NCI-H2029 (cell line): ENCODE measurements around the gene XKR3.
"Not testable (repeated sequence)": the region's sequence is repeated elsewhere in the genome, so short reads cannot be mapped to it uniquely, and the experiment has no call there.

Source experiments
- DNase-seq: peaks from one replicate; lab custom pipeline; 2025; lab: John Stamatoyannopoulos, UW

Gene XKR3

GRCh38 chr22:16824716-16825687 lies at the start of gene XKR3:
TSS of gene XKR3 (minus strand) at chr22:16825411. CDS start at chr22:16808073, 17,338 bp downstream.
- DNase-seq = no peak

GRCh38 chr22:16869640-16870039 lies 44.4 kb upstream of the XKR3 start:
- not testable (repeated sequence) for DNase-seq

- DNase-seq = no peak
These were observed 41.0 kb upstream of the XKR3 start for GRCh38 chr22:16866167-16866566.

- DNase-seq = not testable (repeated sequence)
These were observed 31.6 kb upstream of the XKR3 start for GRCh38 chr22:16856851-16857250.

- no peak for DNase-seq
These were observed 29.4 kb upstream of the XKR3 start for GRCh38 chr22:16854631-16855030.

- DNase-seq = not testable (repeated sequence)
These were observed 26.2 kb upstream of the XKR3 start for GRCh38 chr22:16851268-16851996.

GRCh38 chr22:16847271-16847670 lies 22.1 kb upstream of the XKR3 start:
- no peak for DNase-seq

GRCh38 chr22:16845881-16846280 lies 20.7 kb upstream of the XKR3 start:
- DNase-seq = no peak

GRCh38 chr22:16845465-16845864 lies 20.3 kb upstream of the XKR3 start:
- DNase-seq = no peak

- DNase-seq = no peak
These were observed 19.3 kb upstream of the XKR3 start for GRCh38 chr22:16844529-16844928.

- no peak for DNase-seq
These were observed 12.9 kb upstream of the XKR3 start for GRCh38 chr22:16838073-16838472.

- no peak for DNase-seq
These were observed 9.8 kb upstream of the XKR3 start for GRCh38 chr22:16834971-16835370.

- no peak for DNase-seq
These were observed 6.0 kb upstream of the XKR3 start for GRCh38 chr22:16831257-16831656.

GRCh38 chr22:16829985-16830384 lies 4.8 kb upstream of the XKR3 start:
- DNase-seq = no peak

GRCh38 chr22:16828876-16829275 lies 3.7 kb upstream of the XKR3 start:
- no peak for DNase-seq

- no peak for DNase-seq
These were observed 2.3 kb upstream of the XKR3 start for GRCh38 chr22:16827506-16827905.

GRCh38 chr22:16819249-16819648 lies 6.0 kb downstream of the XKR3 start:
- no peak for DNase-seq

- DNase-seq = no peak
These were observed 6.7 kb downstream of the XKR3 start for GRCh38 chr22:16818538-16818937.

- no peak for DNase-seq
These were observed 10.1 kb downstream of the XKR3 start for GRCh38 chr22:16815073-16815472.

- DNase-seq = no peak
These were observed 14.9 kb downstream of the XKR3 start for GRCh38 chr22:16810188-16810802.

GRCh38 chr22:16808744-16809143 lies 16.5 kb downstream of the XKR3 start:
- DNase-seq = no peak

GRCh38 chr22:16807109-16807508 lies 18.1 kb downstream of the XKR3 start:
- DNase-seq = no peak

- DNase-seq = no peak
These were observed 18.8 kb downstream of the XKR3 start for GRCh38 chr22:16806401-16806800.
